ENCODE measurements around the gene CAPN10.

CAPN10 gene

GRCh38 chr2:240646900-240647502 lies 60.5 kb downstream of the CAPN10 start:
- H3K36me3 Mint-ChIP-seq = no peaks in the 10 kb centered on the region
- H3K4me3 Mint-ChIP-seq = no peak overlapping the region
- H3K27me3 Mint-ChIP-seq = peaks cover 53% of the 10 kb centered on the region
- H3K4me1 Mint-ChIP-seq = peaks cover 7% of the 10 kb centered on the region
- DNase-seq = no peak
- CTCF ChIA-PET = no interaction called here
- H3K9me3 Mint-ChIP-seq = no peaks in the 10 kb centered on the region
- no peak overlapping the region for H3K27ac Mint-ChIP-seq

GRCh38 chr2:240647503-240648154 lies 61.1 kb downstream of the CAPN10 start:
- Mint-ChIP-seq H3K27me3 (peaks cover 56% of the 10 kb centered on the region), H3K4me3 (no peak overlapping the region), H3K27ac (no peak overlapping the region), H3K9me3 (no peaks in the 10 kb centered on the region), H3K4me1 (peaks cover 7% of the 10 kb centered on the region), H3K36me3 (no peaks in the 10 kb centered on the region)
- CTCF ChIA-PET = no interaction called here
- DNase-seq = no peak

DNA sequence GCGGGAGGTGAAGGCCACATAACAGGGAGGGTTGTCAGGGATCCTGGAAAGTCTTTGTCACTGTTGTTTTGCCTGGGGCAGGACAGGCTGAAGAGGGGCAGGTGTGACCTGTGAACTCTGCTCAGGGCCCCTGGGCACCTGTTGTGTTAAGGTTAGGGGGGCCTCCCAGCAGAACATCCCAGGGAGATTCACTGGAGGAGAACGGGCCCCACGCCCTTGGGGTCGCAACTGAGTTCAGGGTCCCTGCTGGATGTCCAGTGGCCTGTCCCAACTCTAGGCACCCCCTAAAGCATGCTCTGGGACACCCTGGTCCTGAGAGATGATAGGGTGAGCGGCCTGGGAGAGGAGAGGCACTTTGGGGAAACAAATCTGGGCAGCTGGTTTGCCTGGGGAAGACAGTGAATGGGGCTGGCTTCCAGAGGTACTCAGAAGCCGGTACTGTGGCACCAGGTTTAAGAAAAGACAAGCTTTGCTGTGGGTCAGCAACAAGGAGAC lies 61.7 kb downstream of the CAPN10 start:
- Mint-ChIP-seq H3K36me3 (no peaks in the 10 kb centered on the region), H3K4me3 (no peak overlapping the region), H3K27me3 (peaks cover 60% of the 10 kb centered on the region), H3K9me3 (no peaks in the 10 kb centered on the region), H3K27ac (no peak overlapping the region), H3K4me1 (peaks cover 7% of the 10 kb centered on the region)
- CTCF ChIA-PET = no interaction called here
- DNase-seq = no peak
